Heart left ventricle (tissue), 16 donors: ENCODE data around the gene THAP4. TPM values are rescaled to one million over a fixed set of nuclear protein-coding genes. Genes with fewer than 3 reads are reported as not detected.

Source experiments
- ATAC-seq, 4 donors: fragments of 200-7000 bp; cut with Tn5 transposase; one replicate each; pipeline ENCODE4 v1.9.1; 2020 to 2022; ENCODE audit warnings: moderate library complexity in 4 of 4, mild to moderate bottlenecking in 3 of 4, moderate number of reproducible peaks in 1 of 4
- DNase-seq, 5 donors: peaks; one replicate each; pipeline ENCODE4 v3.0.0-alpha.2; 2020
- H3K27ac ChIP-seq, 12 donors: fragments of 200-600 bp; sonication (generic) in 4 of 12; one replicate each; pipeline versions ENCODE4 v1.5.0 to v1.8.0; 2016 to 2022; ENCODE audit warnings: mild to moderate bottlenecking in 2 of 12
- H3K27me3 ChIP-seq, 9 donors: fragments of 200-600 bp; sonication (generic) in 2 of 9; one replicate each; pipeline versions ENCODE4 v1.5.1 to v1.8.0; 2016 to 2022; ENCODE audit warnings: mild to moderate bottlenecking in 3 of 9
- H3K36me3 ChIP-seq, 9 donors: fragments of 200-600 bp; sonication (generic) in 2 of 9; one replicate each; pipeline versions ENCODE4 v1.5.0 to v1.8.0; 2018 to 2022; ENCODE audit warnings: mild to moderate bottlenecking in 2 of 9
- H3K4me1 ChIP-seq, 12 donors: fragments of 200-600 bp; sonication (generic) in 4 of 12; one replicate each; pipeline versions ENCODE4 v1.5.0 to v1.8.0; 2016 to 2022; ENCODE audit warnings: mild to moderate bottlenecking in 3 of 12
- H3K4me3 ChIP-seq, 12 donors: fragments of 200-600 bp; sonication (generic) in 4 of 12; one replicate each; pipeline versions ENCODE4 v1.5.0 to v1.8.0; 2017 to 2022; ENCODE audit warnings: mild to moderate bottlenecking in 9 of 12, moderate library complexity in 4 of 12
- H3K9me3 ChIP-seq, 12 donors: fragments of 200-600 bp; sonication (generic) in 4 of 12; one replicate each; pipeline versions ENCODE4 v1.5.0 to v1.8.0; 2016 to 2022; ENCODE audit warnings: mild to moderate bottlenecking in 1 of 12
- POLR2A ChIP-seq, 2 donors: fragments of 450-650 bp; IDR thresholded peaks; one replicate each; pipeline ENCODE4 v1.6.1; 2017; ENCODE audit warnings: antibody characterized with exemption in 2 of 2, mild to moderate bottlenecking in 2 of 2, moderate library complexity in 2 of 2
- WGBS, 4 donors: extraction: QIAGEN DNeasy Blood & Tissue Kit in 2 of 4; methylation state at CpG; one replicate each; pipeline versions ENCODE4 v1.1.5 to v1.1.7; 2013 to 2018; 5-methylcytosine and 5-hydroxymethylcytosine counted together
- intact Hi-C, 10 donors: fragments of 100-400 bp; cut with DNase I; formaldehyde crosslinking; loops; one replicate each; pipeline versions ENCODE4 v1.11.1 to v1.14.2; 2022
- polyA plus RNA-seq, 2 donors: library from polyadenylated mRNA; stranded (reverse); fragments of 200-250 nt; gene quantifications; one replicate each; pipeline ENCODE4 v1.2.3, GENCODE V29; 2013
- total RNA-seq, 9 donors: library from RNA; depleted of rRNA in 2 of 9; stranded (reverse); fragments of >200 nt in 2 of 9; fragmentation: NEBNext Ultra II Directional in 3 of 9; extraction: Animal tissue kit (Norgen Biotek cat#: 25700) in 3 of 9; gene quantifications; one replicate each; pipeline versions ENCODE4 v1.1.0 to v1.2.4, GENCODE V29; 2016 to 2023
- TF ChIP-seq, protein P1 (sequence below), 12 donors: fragments of 200-600 bp; sonication (generic) in 4 of 12; IDR thresholded peaks; one replicate each; pipeline versions ENCODE4 v1.5.0 to v1.8.0; 2018 to 2022; ENCODE audit warnings: antibody characterized with exemption in 12 of 12, mild to moderate bottlenecking in 5 of 12
- donor health status: ischemic (EF 13 %, LVEDD 7.1; RV severe dilation, severe dysfunction).
- donor health status: healthy with polysubstance abuse.
- donor health status: DM: no; HTN: yes; CAD: no.
- donor health status: DM: no; HTN: no; CAD: no.
- donor health status: ischemic (EF 25% LVEDD 6.9; RV normal size, moderate dysfunction).
- donor health status: ischemic (EF 25% LVEDD 5.7; RV mildly dilated, moderate dysfunction).
- donor health status: healthy.
- donor health status: DM: yes; HTN: yes; CAD: no.
- donor health status: ischemic (EF 35%, LVEDD 5.7; RV mildly dilated, moderate dysfunction).
- donor health status: nonischemic (EF 11% LVEDD 7.7; RV severe dilation, severe dysfunction).
- donor health status: DM: yes; HTN: yes; CAD: no.
- donor health status: PGD.
- donor health status: ischemic (EF 29% LVEDD 5.4; RV normal size, mild dysfunction).
- donor health status: nonischemic (EF 23%, LVEDD 6.1; RV moderate dilation, normal function).

The THAP4 gene
- total and polyA plus RNA-seq, 11 donors: 61.7 to 110 (median 80.4) TPM

DNA sequence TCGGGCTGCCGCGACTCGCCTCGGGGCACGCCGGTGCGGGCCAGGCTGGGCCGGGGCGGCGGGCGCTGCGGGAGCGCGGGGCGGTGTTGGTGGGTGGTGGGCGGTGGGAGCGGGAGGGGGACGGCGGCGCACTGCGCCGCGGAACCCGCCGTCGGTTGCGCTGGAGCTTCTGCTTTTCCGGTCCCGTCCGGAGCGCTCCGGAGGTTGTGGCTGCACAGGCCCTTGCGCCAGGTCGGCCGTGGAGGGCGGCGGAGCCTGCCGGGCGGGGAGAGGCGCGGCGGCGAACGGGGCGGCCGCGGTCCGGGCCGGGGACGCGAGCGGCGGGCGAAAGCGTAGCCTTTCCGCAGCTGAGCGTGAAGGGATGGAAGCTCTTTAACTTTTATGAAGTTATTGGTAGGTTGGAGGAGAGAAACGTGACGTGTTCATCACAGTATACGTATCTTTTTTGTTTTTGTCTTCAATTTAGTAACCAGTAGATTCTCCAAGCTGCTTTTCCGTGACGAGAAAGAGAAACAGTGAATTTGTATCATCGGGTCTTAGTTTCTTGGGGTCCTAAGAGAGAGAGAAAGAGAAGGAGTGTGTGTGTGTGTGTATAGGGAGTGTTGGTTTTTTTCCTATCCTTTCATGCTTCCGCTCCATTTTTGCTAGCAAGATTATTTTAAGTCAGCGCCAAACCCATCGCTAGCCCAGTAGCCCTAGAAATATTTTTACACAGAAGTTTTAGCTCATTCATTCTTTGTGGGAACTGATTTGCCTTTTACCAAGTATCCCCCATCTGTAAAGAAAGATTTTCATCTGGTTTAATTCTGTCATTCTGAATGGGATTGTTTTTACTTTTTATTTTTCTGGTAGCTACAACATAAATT, 1.1 kb upstream of the THAP4 start:
- 1 to 2% (median 1%) methylated on average over 22 to 67 of the region's 67 CpGs for WGBS, 4 donors

GRCh38 chr2:241636182-241637017, 558 bp downstream of the THAP4 start:
- Histone ChIP-seq H3K27ac (peak overlapping the region; percentile 96 to 100 (median 99)), H3K4me3 (peak overlapping the region; percentile 55 to 94 (median 88)), H3K9me3 (peaks cover 0 to 4% (median 0%) of the 10 kb centered on the region in 12 donors), H3K27me3 (no peaks in the 10 kb centered on the region), H3K36me3 (peaks cover 0 to 31% (median 26%) of the 10 kb centered on the region in 9 donors), H3K4me1 (peaks cover 4 to 50% (median 38%) of the 10 kb centered on the region in 12 donors)
- 0 to 1% (median 0%) methylated on average over 33 to 97 of the region's 97 CpGs for WGBS, 4 donors
- TF ChIP-seq POLR2A (IDR thresholded peaks at IDR 0.05): no peak
- DNase-seq (peak in 4 of 5 donors; percentile 40 to 74 (median 48)), ATAC-seq (peak in 3 of 4 donors; percentile 26 to 37 (median 27))
- intact Hi-C loops: loop anchor here in 3 of 10 donors (1.0 to 10.0 kb wide), 5 partner anchors 16 to 482 kb away; partner anchors contain the start of genes PPP1R7 (in 1 of the 3) and STK25 (in 1 of the 3)

More for the DNA sequence above, 1.1 kb upstream of the THAP4 start:
- H3K27ac ChIP-seq: peak overlapping the region; percentile 96 to 100 (median 99)
- peak overlapping the region; percentile 55 to 94 (median 88) for H3K4me3 ChIP-seq
- H3K4me1 ChIP-seq: peaks cover 8 to 59% (median 47%) of the 10 kb centered on the region in 12 donors
- peaks cover 0 to 4% (median 0%) of the 10 kb centered on the region in 12 donors for H3K9me3 ChIP-seq
- intact Hi-C loops: loop anchor here in 2 of 10 donors (2.0 to 10.0 kb wide), 4 partner anchors 19 to 483 kb away; partner anchors contain the start of genes PPP1R7 (in 1 of the 2) and STK25 (in 1 of the 2)
- ATAC-seq (no peak), DNase-seq (peak in 1 of 5 donors; percentile 43)
- TF ChIP-seq, protein P1, sequence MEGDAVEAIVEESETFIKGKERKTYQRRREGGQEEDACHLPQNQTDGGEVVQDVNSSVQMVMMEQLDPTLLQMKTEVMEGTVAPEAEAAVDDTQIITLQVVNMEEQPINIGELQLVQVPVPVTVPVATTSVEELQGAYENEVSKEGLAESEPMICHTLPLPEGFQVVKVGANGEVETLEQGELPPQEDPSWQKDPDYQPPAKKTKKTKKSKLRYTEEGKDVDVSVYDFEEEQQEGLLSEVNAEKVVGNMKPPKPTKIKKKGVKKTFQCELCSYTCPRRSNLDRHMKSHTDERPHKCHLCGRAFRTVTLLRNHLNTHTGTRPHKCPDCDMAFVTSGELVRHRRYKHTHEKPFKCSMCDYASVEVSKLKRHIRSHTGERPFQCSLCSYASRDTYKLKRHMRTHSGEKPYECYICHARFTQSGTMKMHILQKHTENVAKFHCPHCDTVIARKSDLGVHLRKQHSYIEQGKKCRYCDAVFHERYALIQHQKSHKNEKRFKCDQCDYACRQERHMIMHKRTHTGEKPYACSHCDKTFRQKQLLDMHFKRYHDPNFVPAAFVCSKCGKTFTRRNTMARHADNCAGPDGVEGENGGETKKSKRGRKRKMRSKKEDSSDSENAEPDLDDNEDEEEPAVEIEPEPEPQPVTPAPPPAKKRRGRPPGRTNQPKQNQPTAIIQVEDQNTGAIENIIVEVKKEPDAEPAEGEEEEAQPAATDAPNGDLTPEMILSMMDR (IDR thresholded peaks at IDR 0.05): no peak
- no peak for TF ChIP-seq POLR2A (IDR thresholded peaks at IDR 0.05)
- no peaks in the 10 kb centered on the region for H3K27me3 ChIP-seq
- peaks cover 0 to 15% (median 10%) of the 10 kb centered on the region in 9 donors for H3K36me3 ChIP-seq

DNA sequence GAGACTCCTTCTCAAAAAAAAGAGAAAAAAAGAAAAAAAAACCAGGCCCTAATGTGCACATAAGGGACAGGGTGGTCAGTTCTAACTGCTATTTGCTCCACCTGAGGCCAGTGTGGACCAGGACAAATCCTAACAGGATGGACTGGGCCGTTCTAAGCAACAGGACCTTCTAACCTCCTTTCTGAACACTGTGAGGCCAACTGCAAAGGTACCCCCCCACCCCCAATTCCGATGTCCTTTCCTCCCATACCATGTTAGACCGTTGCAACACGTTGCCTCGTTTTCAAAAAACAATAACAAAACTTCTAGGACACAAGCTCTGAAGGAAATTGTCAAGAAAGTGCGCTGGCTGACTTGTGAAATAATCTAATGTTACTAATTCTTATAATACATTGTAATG, 1.2 kb downstream of the THAP4 start:
- H3K4me1 ChIP-seq: peaks cover 4 to 43% (median 36%) of the 10 kb centered on the region in 12 donors
- intact Hi-C loops: loop anchor here in 3 of 10 donors (1.0 to 10.0 kb wide), 5 partner anchors 15 to 481 kb away; partner anchors contain the start of genes PPP1R7 (in 1 of the 3) and STK25 (in 1 of the 3)
- peak overlapping the region; percentile 55 to 94 (median 88) for H3K4me3 ChIP-seq
- 16 to 33% (median 24%) methylated on average over 6 of the region's 6 CpGs for WGBS, 4 donors
- no peak for ATAC-seq
- H3K27me3 ChIP-seq: no peaks in the 10 kb centered on the region
- TF ChIP-seq, protein P1 (IDR thresholded peaks at IDR 0.05): no peak
- no peak for TF ChIP-seq POLR2A (IDR thresholded peaks at IDR 0.05)
- peaks cover 0 to 4% (median 0%) of the 10 kb centered on the region in 12 donors for H3K9me3 ChIP-seq
- no peak for DNase-seq
- peak overlapping the region in 9 of 12 donors; percentile 77 to 100 (median 99) for H3K27ac ChIP-seq
- peaks cover 0 to 38% (median 32%) of the 10 kb centered on the region in 9 donors for H3K36me3 ChIP-seq

DNA sequence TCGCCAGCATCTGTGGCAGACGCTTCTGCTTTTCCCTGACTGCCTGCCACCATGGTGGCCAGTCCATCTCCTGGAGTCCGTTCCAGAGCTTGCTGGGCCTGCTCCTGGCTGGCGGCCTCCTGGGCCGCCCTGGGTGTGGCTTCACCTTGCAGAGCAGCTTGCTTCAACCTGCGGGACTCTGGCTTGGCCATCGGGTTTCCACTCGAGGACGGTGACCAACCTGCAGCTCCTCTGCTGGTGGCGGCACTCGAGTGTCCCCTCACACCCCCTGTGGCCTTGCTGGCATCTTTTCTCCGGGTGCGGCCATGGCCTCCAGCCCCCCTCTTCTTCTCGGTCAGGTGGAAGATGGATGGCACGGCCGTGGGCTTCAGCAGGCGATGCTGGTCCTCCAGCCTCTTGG, 3.4 kb downstream of the THAP4 start:
- WGBS, 4 donors: 91 to 93% (median 92%) methylated on average over 16 to 17 of the region's 17 CpGs
- H3K36me3 ChIP-seq: peaks cover 0 to 50% (median 44%) of the 10 kb centered on the region in 9 donors

More for the DNA sequence above, 3.4 kb downstream of the THAP4 start:
- H3K9me3 ChIP-seq: no peaks in the 10 kb centered on the region
- TF ChIP-seq, protein P1 (IDR thresholded peaks at IDR 0.05): no peak
- no peak for TF ChIP-seq POLR2A (IDR thresholded peaks at IDR 0.05)
- intact Hi-C loops: loop anchor here in 1 of 10 donors (10.0 kb wide), 1 partner anchor 479 kb away; the partner anchor contains the start of gene PPP1R7
- no peak overlapping the region for H3K27ac ChIP-seq
- H3K4me3 ChIP-seq: no peak overlapping the region
- no peaks in the 10 kb centered on the region for H3K27me3 ChIP-seq
- no peak for ATAC-seq
- peaks cover 0 to 24% (median 18%) of the 10 kb centered on the region in 12 donors for H3K4me1 ChIP-seq
- peak in 1 of 5 donors; percentile 51 for DNase-seq
